ENCODE measurements around the gene CEP41.

CEP41 gene

DNA sequence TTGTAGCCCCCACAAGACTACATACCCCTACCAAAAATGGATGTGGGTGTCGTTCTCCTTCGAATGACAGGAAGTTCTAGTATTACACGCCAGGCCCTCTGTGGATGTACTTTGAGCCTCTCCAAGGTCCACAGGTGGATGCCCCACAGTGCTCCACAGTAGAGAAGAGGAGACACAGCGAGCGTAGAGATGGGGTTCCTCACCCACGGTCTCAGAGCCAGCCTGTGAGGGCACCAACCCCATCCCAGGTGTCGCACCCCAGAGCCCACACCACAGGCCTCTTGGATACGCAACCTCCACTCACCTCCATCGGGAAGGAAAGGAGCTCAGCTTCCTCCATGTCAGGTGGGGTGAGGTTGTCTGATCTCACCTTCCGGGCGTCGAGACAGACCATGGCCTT is 93.9 kb downstream of the CEP41 start:
- no peak for FAIRE-seq

DNA sequence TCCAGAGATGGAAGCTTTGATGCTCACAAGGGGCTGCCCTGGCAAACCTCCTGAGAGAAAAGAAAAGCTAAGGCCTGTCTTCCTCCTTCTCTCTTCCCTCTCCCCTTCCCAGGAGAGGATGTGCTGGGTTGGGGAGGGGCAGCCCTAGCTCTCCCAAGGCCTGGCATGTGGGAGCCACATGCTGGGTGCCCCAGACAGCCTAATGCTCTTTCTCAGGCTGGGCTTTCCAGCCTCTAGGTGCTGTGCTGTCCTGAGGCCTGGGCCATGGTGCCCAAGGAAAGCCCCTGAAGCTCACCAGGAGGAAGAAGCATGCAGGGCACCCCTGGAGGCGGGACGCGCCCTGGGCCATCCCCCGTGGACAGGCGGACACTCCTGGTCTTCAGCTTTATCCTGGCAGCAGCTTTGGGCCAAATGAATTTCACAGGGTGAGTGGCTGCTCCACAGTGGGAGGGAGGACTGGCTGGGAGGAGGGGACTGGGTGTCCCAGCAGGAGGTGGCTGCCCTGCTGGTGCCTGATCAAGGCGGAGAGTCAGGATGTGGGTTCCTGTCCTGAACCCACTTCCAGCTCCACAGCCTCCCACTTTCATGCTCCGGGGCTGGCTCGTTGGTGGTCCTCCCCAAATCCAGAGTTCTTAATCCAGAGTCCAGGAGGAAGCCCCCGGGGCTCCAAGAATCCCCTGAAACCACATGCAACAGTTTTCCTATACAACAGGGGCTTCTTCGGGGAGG is 94.5 kb downstream of the CEP41 start:
- FAIRE-seq = no peak

DNA sequence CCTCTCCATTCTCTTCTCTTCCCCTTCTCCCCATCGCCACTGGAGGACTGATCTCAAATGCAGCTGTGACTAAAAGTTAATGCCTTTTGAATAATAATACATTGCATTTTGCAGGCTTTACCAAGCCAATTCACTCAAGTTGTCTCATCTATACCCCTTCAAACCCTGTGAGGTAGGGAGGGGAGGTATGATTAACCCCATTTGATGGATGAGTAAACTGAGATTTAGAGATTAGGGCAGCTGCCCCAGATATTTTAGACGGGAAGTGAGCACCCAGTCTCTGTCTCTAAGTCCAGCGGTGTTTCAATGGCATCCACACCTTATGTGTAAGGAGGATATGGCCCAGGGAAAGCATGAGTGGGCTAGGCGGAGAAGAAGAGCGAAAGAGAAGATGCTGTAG is 95.1 kb downstream of the CEP41 start:
- no peak for FAIRE-seq

DNA sequence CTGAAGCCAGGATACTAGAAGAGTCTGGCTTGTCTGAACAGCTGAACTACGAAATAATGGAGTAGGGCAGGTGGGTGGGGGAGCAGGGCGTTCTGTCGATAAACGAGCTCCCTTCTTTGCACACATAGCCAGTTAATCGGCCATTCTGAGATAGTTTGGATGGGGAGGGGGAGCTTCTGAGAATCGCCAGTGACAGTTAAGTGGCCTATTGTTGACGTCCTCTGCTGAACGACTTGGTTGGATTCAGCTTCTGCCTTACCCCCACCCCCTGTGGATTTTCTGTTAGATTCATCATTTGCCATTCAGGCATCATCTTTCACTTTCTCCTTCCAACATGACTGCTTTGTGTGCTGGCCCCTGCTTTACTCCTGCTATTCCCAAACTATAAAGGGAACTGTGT is 95.7 kb downstream of the CEP41 start:
- no peak for FAIRE-seq

DNA sequence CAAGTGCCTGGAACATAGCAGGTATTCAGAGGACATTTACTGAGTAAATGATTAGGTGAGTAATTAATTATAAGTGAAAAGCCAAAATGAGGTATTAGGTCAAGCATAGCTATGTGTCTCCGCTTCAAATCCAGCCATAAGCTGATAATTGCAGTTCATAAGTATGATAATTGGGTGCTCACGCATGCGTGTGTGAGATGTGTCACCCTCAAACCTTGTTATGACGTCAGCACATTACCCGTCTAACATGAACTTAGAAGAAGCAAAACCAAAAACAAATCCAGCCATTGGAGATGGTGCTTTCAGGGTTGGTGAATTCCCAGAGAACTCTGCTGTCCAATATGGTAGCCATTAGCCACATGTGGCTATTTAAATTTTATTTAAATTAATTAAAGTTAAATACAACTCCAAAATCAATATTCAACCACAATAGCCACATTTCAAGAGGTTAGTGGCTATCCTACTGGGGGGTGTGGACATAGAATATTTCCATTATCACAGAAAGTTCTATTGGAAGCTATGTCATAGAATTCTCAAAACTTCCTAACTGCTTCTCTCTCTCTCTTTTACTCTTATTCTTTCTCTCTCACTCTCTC is 96.4 kb downstream of the CEP41 start, which contains the start of gene CPA5:
TSS of gene CPA5 (plus strand) at position 546 of the 596 bp plus-strand sequence. CDS start 1,670 bp downstream, outside the sequence.
- FAIRE-seq = no peak

Data from A204.1 (cell line).